H1 (cell line): Measurements from ENCODE around the gene SMIM38. TPM values are rescaled to one million over a fixed set of nuclear protein-coding genes. Genes with fewer than 3 reads are reported as not detected.

Experiments used
- CTCF ChIA-PET: fragments of 300-600 bp; sonication (Branson Sonifier 250); formaldehyde crosslinking; loops from one replicate; lab custom pipeline; 2021; ENCODE audit not compliant: partially characterized antibody; lab: Charles Lee
- POLR2A ChIA-PET: fragments of 300-600 bp; sonication (Branson Sonifier 250); formaldehyde crosslinking; loops from one replicate; lab custom pipeline; 2021; ENCODE audit warnings: inconsistent platforms; ENCODE audit not compliant: partially characterized antibody; lab: Charles Lee
- DNase-seq, 2 experiments: peaks; one replicate each; pipeline versions ENCODE4 v3.0.0 to v3.0.0-alpha.2; 2010 to 2022; ENCODE audit warnings: low spot score in 2 of 2, low read depth in 1 of 2, mixed read lengths in 1 of 2
- FAIRE-seq: peaks from 2 replicates; lab custom pipeline; 2011; peaks lifted over from hg19 to GRCh38; lab: Jason Lieb, UNC
- H2AFZ ChIP-seq: 2 replicates; pipeline ENCODE4 v1.8.1; 2012; ENCODE audit warnings: low read length, inconsistent platforms
- H2AK5ac ChIP-seq: 2 replicates; pipeline ENCODE4 v1.6.1; 2013; ENCODE audit warnings: low read depth, low read length
- H2BK120ac ChIP-seq: replicated peaks from 2 replicates; pipeline ENCODE3; 2013; ENCODE audit warnings: low read depth, low read length, inconsistent platforms
- H2BK12ac ChIP-seq: 2 replicates; pipeline ENCODE4 v1.6.1; 2013; ENCODE audit warnings: low read depth, low read length
- H2BK15ac ChIP-seq: 2 replicates; pipeline ENCODE4 v1.6.1; 2013; ENCODE audit warnings: low read length
- H2BK20ac ChIP-seq: 2 replicates; pipeline ENCODE4 v1.6.1; 2013; ENCODE audit warnings: low read length
- H2BK5ac ChIP-seq: 2 replicates; pipeline ENCODE4 v1.6.1; 2013; ENCODE audit warnings: low read depth, low read length
- H3K14ac ChIP-seq: 2 replicates; pipeline ENCODE4 v1.6.1; 2013; ENCODE audit warnings: inconsistent platforms; ENCODE audit not compliant: insufficient read length
- H3K18ac ChIP-seq: 2 replicates; pipeline ENCODE4 v1.6.1; 2013; ENCODE audit warnings: low read length; ENCODE audit errors: extremely low read depth
- H3K23ac ChIP-seq: 2 replicates; pipeline ENCODE4 v1.6.1; 2013; ENCODE audit warnings: inconsistent platforms; ENCODE audit not compliant: insufficient read length
- H3K23me2 ChIP-seq: 2 replicates; pipeline ENCODE4 v1.6.1; 2013; ENCODE audit warnings: low read depth, low read length
- H3K27ac ChIP-seq: 2 replicates; pipeline ENCODE4 v1.6.1; 2011; ENCODE audit warnings: low read depth, low read length, inconsistent platforms
- H3K27me3 ChIP-seq, 4 experiments: replicated peaks in 1 of 4; 1 replicate in 1 of 4; 2 replicates in 3 of 4; pipeline versions ENCODE4 v1.6.1 to v1.8.1; 2011 to 2013; ENCODE audit warnings: low read length in 3 of 4, mild to moderate bottlenecking in 3 of 4, inconsistent platforms in 2 of 4, mixed read lengths in 2 of 4, moderate library complexity in 1 of 4; ENCODE audit not compliant: control insufficient read depth in 3 of 4, insufficient read depth in 3 of 4; ENCODE audit errors: extremely low read depth in 1 of 4
- H3K36me3 ChIP-seq, 4 experiments: 2 replicates each; pipeline versions ENCODE4 v1.6.1 to v1.8.1; 2011 to 2013; ENCODE audit warnings: mild to moderate bottlenecking in 4 of 4, low read length in 3 of 4, moderate library complexity in 2 of 4, control low read depth in 1 of 4, inconsistent platforms in 1 of 4; ENCODE audit not compliant: insufficient read depth in 4 of 4, control insufficient read depth in 2 of 4
- H3K4ac ChIP-seq: replicated peaks from 2 replicates; pipeline ENCODE3; 2013; ENCODE audit warnings: low read length, low read depth, mixed read lengths, inconsistent platforms; ENCODE audit not compliant: insufficient read length
- H3K4me1 ChIP-seq, 4 experiments: replicated peaks in 1 of 4; 1 replicate in 1 of 4; 2 replicates in 3 of 4; pipeline versions ENCODE4 v1.6.1 to v1.8.1; 2011 to 2013; ENCODE audit warnings: low read length in 3 of 4, inconsistent platforms in 2 of 4, mixed read lengths in 1 of 4; ENCODE audit not compliant: insufficient read depth in 4 of 4, control insufficient read depth in 3 of 4
- H3K4me2 ChIP-seq, 2 experiments: 2 replicates each; pipeline versions ENCODE4 v1.6.1 to v1.8.1; 2011 to 2013; ENCODE audit warnings: low read depth in 2 of 2, low read length in 2 of 2, control low read depth in 1 of 2, inconsistent platforms in 1 of 2, mild to moderate bottlenecking in 1 of 2; ENCODE audit not compliant: insufficient read depth in 1 of 2
- H3K4me3 ChIP-seq, 4 experiments: fragments of 200-600, 300-600 bp in 1 of 4; sonication (generic), shearing (Covaris generic), sonication (Bioruptor Twin) in 1 of 4; 2 replicates each; pipeline versions ENCODE4 v1.5.1 to v1.8.1; 2011 to 2016; ENCODE audit warnings: low read length in 4 of 4, low read depth in 3 of 4, control low read depth in 2 of 4, inconsistent platforms in 2 of 4, mild to moderate bottlenecking in 2 of 4, mixed read lengths in 1 of 4, moderate library complexity in 1 of 4; ENCODE audit not compliant: insufficient read depth in 2 of 4; ENCODE audit errors: extremely low read depth in 1 of 4
- H3K56ac ChIP-seq: replicated peaks from 2 replicates; pipeline ENCODE3; 2013; ENCODE audit warnings: low read depth, mild to moderate bottlenecking, mixed read lengths, low read length, inconsistent platforms; ENCODE audit not compliant: insufficient read length
- H3K79me1 ChIP-seq: 2 replicates; pipeline ENCODE4 v1.6.1; 2013; ENCODE audit warnings: low read depth, low read length, control low read depth
- H3K79me2 ChIP-seq, 2 experiments: 2 replicates each; pipeline versions ENCODE4 v1.6.1 to v1.8.1; 2012 to 2013; ENCODE audit warnings: low read length in 2 of 2, mild to moderate bottlenecking in 2 of 2, inconsistent platforms in 1 of 2; ENCODE audit not compliant: insufficient read depth in 2 of 2, control insufficient read depth in 1 of 2
- H3K9ac ChIP-seq, 4 experiments: replicated peaks in 1 of 4; 1 replicate in 1 of 4; 2 replicates in 3 of 4; pipeline versions ENCODE4 v1.6.1 to v1.8.1; 2011 to 2013; ENCODE audit warnings: low read depth in 3 of 4, low read length in 3 of 4, control low read depth in 2 of 4, mild to moderate bottlenecking in 2 of 4, moderate library complexity in 2 of 4, inconsistent platforms in 1 of 4; ENCODE audit errors: extremely low read depth in 1 of 4
- H3K9me3 ChIP-seq, 2 experiments: 2 replicates each; pipeline versions ENCODE4 v1.6.1 to v1.8.1; 2012 to 2013; ENCODE audit warnings: mild to moderate bottlenecking in 2 of 2, moderate library complexity in 2 of 2, control low read depth in 1 of 2, inconsistent platforms in 1 of 2, low read depth in 1 of 2, low read length in 1 of 2, mixed read lengths in 1 of 2; ENCODE audit not compliant: insufficient read depth in 2 of 2
- H4K20me1 ChIP-seq, 2 experiments: replicated peaks in 1 of 2; 2 replicates each; pipeline versions ENCODE3 to v1.8.1; 2011 to 2013; ENCODE audit warnings: inconsistent platforms in 2 of 2, low read length in 2 of 2, mild to moderate bottlenecking in 1 of 2; ENCODE audit not compliant: insufficient read depth in 2 of 2, control insufficient read depth in 1 of 2
- H4K5ac ChIP-seq: 2 replicates; pipeline ENCODE4 v1.6.1; 2013; ENCODE audit warnings: low read length, low read depth, mixed read lengths, inconsistent platforms; ENCODE audit not compliant: insufficient read length
- H4K8ac ChIP-seq: 2 replicates; pipeline ENCODE4 v1.8.0; 2013; ENCODE audit warnings: mild to moderate bottlenecking, moderate library complexity, low read length, inconsistent platforms; ENCODE audit not compliant: insufficient read depth; ENCODE audit errors: extremely low read depth
- H4K91ac ChIP-seq: replicated peaks from 2 replicates; pipeline ENCODE3; 2013; ENCODE audit warnings: low read length, mixed read lengths, inconsistent platforms; ENCODE audit not compliant: insufficient read length
- CEBPB ChIP-seq: IDR thresholded peaks from 2 replicates; pipeline ENCODE4 v1.6.1; 2012; ENCODE audit warnings: low read depth, low read length
- GABPA ChIP-seq: IDR thresholded peaks from 2 replicates; pipeline ENCODE4 v1.6.1; 2011; ENCODE audit warnings: mild to moderate bottlenecking, low read length, moderate library complexity, borderline replicate concordance; ENCODE audit not compliant: insufficient read depth
- GTF2F1 ChIP-seq: IDR thresholded peaks from 2 replicates; pipeline ENCODE4 v1.6.1; 2012; ENCODE audit warnings: low read depth, low read length, improper control_type of control experiment, borderline replicate concordance
- JUND ChIP-seq: IDR thresholded peaks from 2 replicates; pipeline ENCODE4 v1.6.1; 2011; ENCODE audit warnings: mild to moderate bottlenecking, improper control_type of control experiment, low read length
- POLR2AphosphoS5 ChIP-seq: IDR thresholded peaks from 2 replicates; pipeline ENCODE4 v1.6.1; 2011; ENCODE audit warnings: low read depth, low read length
- POU5F1 ChIP-seq: IDR thresholded peaks from 2 replicates; pipeline ENCODE4 v1.6.1; 2011; ENCODE audit warnings: low read depth, mild to moderate bottlenecking, low read length, moderate library complexity
- RXRA ChIP-seq: IDR thresholded peaks from 2 replicates; pipeline ENCODE4 v1.6.1; 2011; ENCODE audit warnings: low read depth, mild to moderate bottlenecking, low read length, moderate library complexity; ENCODE audit not compliant: insufficient read depth
- SAP30 ChIP-seq: fragments of 300-600 bp; sonication (generic); IDR thresholded peaks from 2 replicates; pipeline ENCODE4 v1.7.1; 2012; ENCODE audit warnings: low read length, moderate library complexity, mild to moderate bottlenecking, inconsistent platforms; ENCODE audit not compliant: insufficient read depth, insufficient replicate concordance
- SIRT6 ChIP-seq: IDR thresholded peaks from one replicate; pipeline ENCODE4 v1.7.1; 2012; ENCODE audit warnings: low read length, inconsistent platforms
- SP1 ChIP-seq: IDR thresholded peaks from 2 replicates; pipeline ENCODE4 v1.6.1; 2011; ENCODE audit warnings: low read depth, low read length
- TAF1 ChIP-seq: IDR thresholded peaks from 2 replicates; pipeline ENCODE4 v1.6.1; 2011; ENCODE audit warnings: mild to moderate bottlenecking, low read depth, low read length
- YY1 ChIP-seq: IDR thresholded peaks from 2 replicates; pipeline ENCODE4 v1.6.1; 2011; ENCODE audit warnings: low read depth, mild to moderate bottlenecking, low read length
- WGBS, 2 experiments: shearing (Covaris generic) in 1 of 2; methylation state at CpG; one replicate each; pipeline versions ENCODE4 v1.1.6 to v1.1.7; 2013 to 2015; ENCODE audit warnings: low lambda C conversion rate in 2 of 2, mixed read lengths in 2 of 2, inconsistent platforms in 1 of 2, low coverage in 1 of 2, missing lambda C conversion rate in 1 of 2; ENCODE audit not compliant: insufficient replicate concordance in 2 of 2, insufficient coverage in 1 of 2, insufficient read length in 1 of 2; ENCODE audit errors: extremely low coverage in 1 of 2, missing lambda C conversion rate in 1 of 2; 5-methylcytosine and 5-hydroxymethylcytosine counted together
- polyA plus RNA-seq, 7 experiments: library from polyadenylated mRNA; depleted of rRNA in 3 of 7; stranded (reverse) in 5 of 7; unstranded in 2 of 7; fragments of >200 nt in 5 of 7; fragments of 200-250 nt in 2 of 7; gene quantifications; 1 replicate in 5 of 7; 2 replicates in 1 of 7; 4 replicates in 1 of 7; pipeline versions ENCODE4 v1.2.1 to v1.2.3, GENCODE V29; 2011 to 2013; ENCODE audit warnings: missing spikeins in 2 of 7, mixed read lengths in 2 of 7
- total RNA-seq: library from RNA; stranded (reverse); fragmentation: NEBNext Ultra II Directional; extraction: Animal tissue kit (Norgen Biotek cat#: 25700); gene quantifications from 2 replicates; pipeline ENCODE4 v1.2.1, GENCODE V29; 2021

SMIM38 gene
- total and polyA plus RNA-seq, 2 of the 8 experiments (the other 6 are each of a cell fraction or from before 2014, with no cell fraction given), result 0.17 to 0.20 TPM

- Histone ChIP-seq H2BK20ac (no peak overlapping the region), H3K23ac (no peak overlapping the region), H3K56ac (no peak overlapping the region), H2BK15ac (no peak overlapping the region), H2AFZ (no peak overlapping the region), H3K9me3 (no peaks in the 10 kb centered on the region; a peak in 2 of 4 replicates), H3K4me3 (no peak overlapping the region), H2BK5ac (no peak overlapping the region), H3K27me3 (no peaks in the 10 kb centered on the region; a peak in 1 of 7 replicates), H4K91ac (no peak overlapping the region), H3K27ac (no peak overlapping the region), H4K8ac (no peak overlapping the region), H3K9ac (no peak overlapping the region), H3K4ac (no peak overlapping the region), H2BK12ac (no peak overlapping the region), H3K14ac (no peak overlapping the region), H4K20me1 (no peaks in the 10 kb centered on the region), H3K23me2 (peaks cover under 1% of the 10 kb centered on the region; the same call in 1 of the 2 replicates), H3K18ac (no peak overlapping the region; the same call in none of the 2 replicates), H3K4me2 (no peak overlapping the region), H3K4me1 (no peaks in the 10 kb centered on the region; a peak in 1 of 7 replicates), H3K79me2 (no peaks in the 10 kb centered on the region), H3K36me3 (no peaks in the 10 kb centered on the region), H4K5ac (no peak overlapping the region), H3K79me1 (no peaks in the 10 kb centered on the region), H2BK120ac (no peak overlapping the region), H2AK5ac (no peak overlapping the region)
- WGBS, 2 experiments, result 79% methylated on average over 32 of the region's 41 CpGs; no CpG with 5 or more reads in 1 of the 2 experiments
- no peak for DNase-seq
- no peak for FAIRE-seq
- CTCF ChIA-PET, result interaction anchor here (0.7 to 4.5 kb wide), 8 partner anchors 10 to 556 kb away, joined by 3 to 27 read pairs (median 4); partner anchors contain the start of gene MRGPRF
- POLR2A ChIA-PET, result interaction anchor here (0.7 kb wide), 1 partner anchor 530 kb away, joined by 3 read pairs; no protein-coding TSS in a partner anchor
- no peak for TF ChIP-seq SIRT6
- TF ChIP-seq POU5F1, result no peak
- TF ChIP-seq GABPA, result no peak
- no peak for TF ChIP-seq GTF2F1
- TF ChIP-seq TAF1, result no peak
- no peak for TF ChIP-seq POLR2AphosphoS5
- no peak for TF ChIP-seq SP1
- TF ChIP-seq JUND, result no peak
- no peak for TF ChIP-seq RXRA
- no peak for TF ChIP-seq CEBPB
- no peak for TF ChIP-seq YY1
- TF ChIP-seq SAP30, result no peak
These were observed 39.9 kb upstream of the SMIM38 start for GRCh38 chr11:69115586-69116560.
